ENCODE measurements around the gene CBARP.
"Not testable (repeated sequence)": the region's sequence is repeated elsewhere in the genome, so short reads cannot be mapped to it uniquely, and the experiment has no call there.

GRCh38 chr19:1208830-1209229 is 29.0 kb downstream of the CBARP start:
- not testable (repeated sequence) for TF ChIP-seq CTCF (IDR thresholded peaks at IDR 0.05); EP300 (IDR thresholded peaks at IDR 0.05); POLR2A (IDR thresholded peaks at IDR 0.05; ENCODE audit: low read depth)

Measured in esophagus muscularis mucosa (tissue), 4 donors.